ENCODE measurements around the gene SPTB.

SPTB gene

DNA sequence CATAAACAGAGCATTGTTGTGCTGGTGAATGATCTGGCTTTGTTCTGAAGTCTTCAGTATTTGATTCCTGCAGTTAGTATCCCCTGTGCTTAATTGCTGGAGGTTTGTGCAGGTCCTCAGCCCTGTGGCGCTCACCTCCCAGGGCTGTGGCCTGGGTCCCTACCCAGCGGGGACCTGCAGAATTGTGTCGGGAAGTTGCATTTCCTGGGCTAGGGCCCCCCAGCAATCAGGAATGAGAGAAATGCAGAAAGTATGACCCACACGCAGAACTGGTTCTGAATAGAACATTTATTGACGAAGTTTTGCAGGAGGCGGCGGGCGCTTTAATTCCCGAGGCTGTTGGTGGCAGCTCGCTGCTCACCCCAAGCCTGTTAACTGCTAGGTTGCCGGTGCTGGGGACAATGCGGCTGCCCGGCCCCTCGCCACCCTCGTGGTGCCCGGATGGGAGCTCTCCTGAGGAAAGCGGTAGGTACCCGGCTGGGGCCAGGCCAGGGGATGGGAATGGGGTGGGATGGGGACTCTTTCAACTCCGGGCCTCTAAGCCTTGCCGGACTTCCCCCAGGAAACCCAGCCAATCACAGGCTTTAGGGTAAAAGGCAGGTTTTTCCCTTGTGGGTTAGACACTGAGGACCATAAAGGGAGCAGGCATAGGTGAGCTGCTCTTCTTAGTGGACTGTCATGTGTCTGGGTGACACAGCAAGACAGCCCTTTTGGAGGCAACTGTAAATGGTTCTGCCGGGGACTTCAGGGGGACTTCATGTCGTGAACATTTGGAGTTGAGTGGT lies 163.9 kb downstream of the SPTB start:
- no peaks in the 10 kb centered on the region for H3K36me3 ChIP-seq (replicated peaks)
- no peak for DNase-seq
- TF ChIP-seq, protein P1, sequence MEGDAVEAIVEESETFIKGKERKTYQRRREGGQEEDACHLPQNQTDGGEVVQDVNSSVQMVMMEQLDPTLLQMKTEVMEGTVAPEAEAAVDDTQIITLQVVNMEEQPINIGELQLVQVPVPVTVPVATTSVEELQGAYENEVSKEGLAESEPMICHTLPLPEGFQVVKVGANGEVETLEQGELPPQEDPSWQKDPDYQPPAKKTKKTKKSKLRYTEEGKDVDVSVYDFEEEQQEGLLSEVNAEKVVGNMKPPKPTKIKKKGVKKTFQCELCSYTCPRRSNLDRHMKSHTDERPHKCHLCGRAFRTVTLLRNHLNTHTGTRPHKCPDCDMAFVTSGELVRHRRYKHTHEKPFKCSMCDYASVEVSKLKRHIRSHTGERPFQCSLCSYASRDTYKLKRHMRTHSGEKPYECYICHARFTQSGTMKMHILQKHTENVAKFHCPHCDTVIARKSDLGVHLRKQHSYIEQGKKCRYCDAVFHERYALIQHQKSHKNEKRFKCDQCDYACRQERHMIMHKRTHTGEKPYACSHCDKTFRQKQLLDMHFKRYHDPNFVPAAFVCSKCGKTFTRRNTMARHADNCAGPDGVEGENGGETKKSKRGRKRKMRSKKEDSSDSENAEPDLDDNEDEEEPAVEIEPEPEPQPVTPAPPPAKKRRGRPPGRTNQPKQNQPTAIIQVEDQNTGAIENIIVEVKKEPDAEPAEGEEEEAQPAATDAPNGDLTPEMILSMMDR (IDR thresholded peaks at IDR 0.05; ENCODE audit: low read depth, low read length, missing control alignments) = no peak
- peak overlapping the region; percentile 42 for H3K4me3 ChIP-seq (ENCODE audit: low read depth, low read length)
- H3K27me3 ChIP-seq (replicated peaks) = no peaks in the 10 kb centered on the region
- in situ Hi-C loops (cut with HindIII; ENCODE audit: low pct_ligation_motif_present, low sequenced_read_pairs) = no loop called here
- H3K27ac ChIP-seq = peak overlapping the region; percentile 66

DNA sequence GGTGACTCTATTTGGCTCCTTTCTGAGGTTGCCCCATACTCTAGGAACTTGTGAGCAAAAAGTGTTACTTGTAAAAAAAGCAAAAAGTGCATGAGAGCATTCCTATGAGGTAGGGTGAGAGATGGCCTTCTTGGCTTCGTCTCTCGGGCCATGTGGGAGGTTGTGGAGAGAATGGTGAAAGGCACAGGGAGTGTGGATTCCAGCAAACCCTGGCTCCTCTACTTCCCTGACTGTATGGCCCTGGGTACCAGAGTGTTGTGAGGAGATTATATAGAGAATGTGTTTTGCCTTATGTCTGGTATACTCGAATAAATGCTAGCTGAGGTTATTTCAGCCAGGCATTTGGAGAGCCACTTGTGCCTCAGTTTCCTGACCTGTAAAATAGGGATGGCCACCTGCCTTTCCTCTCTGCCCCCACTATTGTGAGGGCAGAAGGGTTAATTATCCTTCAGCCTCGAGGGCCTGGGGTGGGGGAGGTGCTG lies 164.5 kb downstream of the SPTB start:
- TF ChIP-seq, protein P1 (IDR thresholded peaks at IDR 0.05; ENCODE audit: low read depth, low read length, missing control alignments) = no peak
- no peak overlapping the region for H3K27ac ChIP-seq
- in situ Hi-C loops (cut with HindIII; ENCODE audit: low pct_ligation_motif_present, low sequenced_read_pairs) = no loop called here
- H3K4me3 ChIP-seq (ENCODE audit: low read depth, low read length) = no peak overlapping the region
- no peak for DNase-seq
- H3K27me3 ChIP-seq (replicated peaks) = no peaks in the 10 kb centered on the region
- H3K36me3 ChIP-seq (replicated peaks) = no peaks in the 10 kb centered on the region

DNA sequence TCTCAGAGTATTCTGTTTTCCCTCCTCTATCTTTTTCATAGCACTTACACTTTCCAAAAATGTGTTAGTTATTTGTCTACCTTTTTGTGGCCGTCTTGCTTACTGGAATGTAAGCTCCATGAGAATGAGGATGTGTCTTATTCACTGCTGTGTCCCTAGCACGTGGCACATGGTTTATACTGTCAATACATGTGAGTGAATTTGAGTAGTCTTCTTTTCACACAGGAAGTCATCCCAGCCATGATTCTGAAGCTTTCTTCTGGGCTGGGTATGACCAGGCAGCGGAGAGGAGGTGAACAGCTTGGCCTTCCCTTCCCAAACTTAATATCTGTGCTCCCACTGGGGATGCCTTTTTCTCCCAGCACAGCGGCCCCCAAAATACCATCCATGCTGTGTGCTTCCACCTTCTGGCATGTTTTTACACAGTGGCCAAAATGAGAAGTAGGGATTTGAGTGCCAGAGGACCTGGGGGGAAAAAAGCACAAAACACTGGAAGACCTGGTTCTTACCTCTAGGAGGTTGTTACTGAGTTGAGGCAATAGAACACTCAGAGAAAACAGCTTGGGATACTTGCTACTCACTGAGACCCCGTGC lies 165.2 kb downstream of the SPTB start:
- H3K4me3 ChIP-seq (ENCODE audit: low read depth, low read length) = no peak overlapping the region
- no peaks in the 10 kb centered on the region for H3K36me3 ChIP-seq (replicated peaks)
- TF ChIP-seq, protein P1 (IDR thresholded peaks at IDR 0.05; ENCODE audit: low read depth, low read length, missing control alignments) = no peak
- in situ Hi-C loops (cut with HindIII; ENCODE audit: low pct_ligation_motif_present, low sequenced_read_pairs) = no loop called here
- DNase-seq = no peak
- H3K27ac ChIP-seq = no peak overlapping the region
- H3K27me3 ChIP-seq (replicated peaks) = no peaks in the 10 kb centered on the region

DNA sequence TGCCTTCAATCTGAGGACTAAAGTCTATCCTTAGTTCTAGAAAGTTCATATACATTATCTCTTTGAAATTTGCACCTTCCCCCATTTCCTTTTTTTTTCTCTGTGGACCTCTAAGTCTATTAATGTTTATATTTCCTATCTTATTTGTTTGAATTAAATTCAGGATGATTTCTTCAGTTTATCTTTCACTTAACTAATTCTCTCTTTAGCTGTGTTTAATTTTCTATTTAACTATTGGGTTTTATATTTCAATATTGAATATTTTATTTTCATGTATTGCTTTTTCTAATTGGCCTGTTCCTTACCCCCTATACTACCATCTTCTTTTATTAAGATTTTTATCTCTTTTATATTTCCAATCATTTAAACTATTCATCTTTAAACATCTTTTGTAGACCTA lies 166.0 kb downstream of the SPTB start:
- DNase-seq = no peak

DNA sequence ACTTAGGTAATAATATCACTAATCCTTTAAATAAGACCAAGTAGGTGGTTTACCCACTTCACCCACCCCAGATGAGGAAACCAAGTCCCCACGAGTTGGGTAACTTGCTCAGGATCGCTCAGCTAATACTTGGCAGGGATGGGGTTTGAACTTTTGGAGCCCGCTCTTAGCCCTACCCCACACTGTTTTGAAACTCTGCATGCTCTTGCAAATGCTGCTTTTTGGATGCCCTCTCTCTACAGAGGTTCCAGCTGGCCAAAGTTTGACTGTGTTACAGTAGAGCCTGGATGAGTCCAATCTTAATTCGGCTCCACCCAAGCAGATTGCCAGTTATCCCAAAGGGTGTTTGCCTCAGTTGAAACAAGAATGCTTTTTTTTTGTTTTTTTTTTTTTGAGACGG lies 168.7 kb downstream of the SPTB start:
- no peak for DNase-seq
- H3K36me3 ChIP-seq (replicated peaks) = no peaks in the 10 kb centered on the region
- H3K27me3 ChIP-seq (replicated peaks) = no peaks in the 10 kb centered on the region
- TF ChIP-seq, protein P1 (IDR thresholded peaks at IDR 0.05; ENCODE audit: low read depth, low read length, missing control alignments) = no peak
- in situ Hi-C loops (cut with HindIII; ENCODE audit: low pct_ligation_motif_present, low sequenced_read_pairs) = no loop called here
- H3K27ac ChIP-seq = no peak overlapping the region
- no peak overlapping the region for H3K4me3 ChIP-seq (ENCODE audit: low read depth, low read length)

More for the DNA sequence above, 166.0 kb downstream of the SPTB start:
- H3K4me3 ChIP-seq (ENCODE audit: low read depth, low read length) = no peak overlapping the region
- no peaks in the 10 kb centered on the region for H3K36me3 ChIP-seq (replicated peaks)
- TF ChIP-seq, protein P1 (IDR thresholded peaks at IDR 0.05; ENCODE audit: low read depth, low read length, missing control alignments) = no peak
- no peak overlapping the region for H3K27ac ChIP-seq
- in situ Hi-C loops (cut with HindIII; ENCODE audit: low pct_ligation_motif_present, low sequenced_read_pairs) = no loop called here
- no peaks in the 10 kb centered on the region for H3K27me3 ChIP-seq (replicated peaks)
